ENCODE measurements around the gene RHOF. TPM values are rescaled to one million over a fixed set of nuclear protein-coding genes. Genes with fewer than 3 reads are reported as not detected.

RHOF gene
- total RNA-seq, 1 donor from 2014 or later, result 194 TPM

- Histone ChIP-seq H3K27me3 (ENCODE audit: control insufficient read depth, insufficient read depth, low read length) (no peaks in the 10 kb centered on the region), H3K4me3 (ENCODE audit: low read depth, low read length) (no peak overlapping the region), H3K36me3 (ENCODE audit: control insufficient read depth, insufficient read depth, low read length) (no peaks in the 10 kb centered on the region)
- DNase-seq (ENCODE audit: low read depth), result no peak
- TF ChIP-seq CTCF (IDR thresholded peaks at IDR 0.05; ENCODE audit: insufficient read depth, low read length, poor library complexity, severe bottlenecking), result no peak
Observed at GRCh38 chr12:121808623-121809022, 15.1 kb upstream of the RHOF start.

GRCh38 chr12:121807642-121808347, 14.3 kb upstream of the RHOF start:
- DNase-seq (ENCODE audit: low read depth), result no peak
- no peak for TF ChIP-seq CTCF (IDR thresholded peaks at IDR 0.05; ENCODE audit: insufficient read depth, low read length, poor library complexity, severe bottlenecking)
- Histone ChIP-seq H3K4me3 (ENCODE audit: low read depth, low read length) (no peak overlapping the region), H3K27me3 (ENCODE audit: control insufficient read depth, insufficient read depth, low read length) (no peaks in the 10 kb centered on the region), H3K36me3 (ENCODE audit: control insufficient read depth, insufficient read depth, low read length) (no peaks in the 10 kb centered on the region)

- no peak for TF ChIP-seq CTCF (IDR thresholded peaks at IDR 0.05; ENCODE audit: insufficient read depth, low read length, poor library complexity, severe bottlenecking)
- Histone ChIP-seq H3K36me3 (ENCODE audit: control insufficient read depth, insufficient read depth, low read length) (no peaks in the 10 kb centered on the region), H3K4me3 (ENCODE audit: low read depth, low read length) (peak overlapping the region; percentile 68), H3K27me3 (ENCODE audit: control insufficient read depth, insufficient read depth, low read length) (no peaks in the 10 kb centered on the region)
- no peak for DNase-seq (ENCODE audit: low read depth)
Observed at GRCh38 chr12:121806546-121807423, 13.3 kb upstream of the RHOF start.

- Histone ChIP-seq H3K4me3 (ENCODE audit: low read depth, low read length) (peak overlapping the region; percentile 68), H3K27me3 (ENCODE audit: control insufficient read depth, insufficient read depth, low read length) (no peaks in the 10 kb centered on the region), H3K36me3 (ENCODE audit: control insufficient read depth, insufficient read depth, low read length) (no peaks in the 10 kb centered on the region)
- TF ChIP-seq CTCF (IDR thresholded peaks at IDR 0.05; ENCODE audit: insufficient read depth, low read length, poor library complexity, severe bottlenecking), result no peak
- no peak for DNase-seq (ENCODE audit: low read depth)
Observed at GRCh38 chr12:121806009-121806545, 12.6 kb upstream of the RHOF start.

- H3K27me3 ChIP-seq (ENCODE audit: control insufficient read depth, insufficient read depth, low read length), result no peaks in the 10 kb centered on the region
- TF ChIP-seq CTCF (IDR thresholded peaks at IDR 0.05; ENCODE audit: insufficient read depth, low read length, poor library complexity, severe bottlenecking), result no peak
- H3K4me3 ChIP-seq (ENCODE audit: low read depth, low read length), result peak overlapping the region; percentile 68
- no peaks in the 10 kb centered on the region for H3K36me3 ChIP-seq (ENCODE audit: control insufficient read depth, insufficient read depth, low read length)
- DNase-seq (ENCODE audit: low read depth), result no peak
Observed at GRCh38 chr12:121805171-121806008, 11.9 kb upstream of the RHOF start.
